Sigmoid colon (tissue), 7 donors: Measurements from ENCODE around the gene AMY1A. TPM values are rescaled to one million over a fixed set of nuclear protein-coding genes. Genes with fewer than 3 reads are reported as not detected.
"Not testable (repeated sequence)": the region's sequence is repeated elsewhere in the genome, so short reads cannot be mapped to it uniquely, and the experiment has no call there.

Experiments used
- DNase-seq: peaks from one replicate; pipeline ENCODE4 v3.0.0-alpha.2; 2019
- H3K27ac ChIP-seq, 4 donors: fragments of 200-600 bp; sonication (generic); one replicate each; pipeline ENCODE4 v1.5.1; 2016 to 2019; ENCODE audit warnings: mild to moderate bottlenecking in 1 of 4
- H3K27me3 ChIP-seq, 3 donors: fragments of 200-600 bp; sonication (generic); one replicate each; pipeline ENCODE4 v1.5.1; 2019; ENCODE audit warnings: mild to moderate bottlenecking in 1 of 3
- H3K36me3 ChIP-seq, 4 donors: fragments of 200-600 bp; sonication (generic); one replicate each; pipeline ENCODE4 v1.5.1; 2016 to 2019
- H3K4me1 ChIP-seq, 4 donors: fragments of 200-600 bp; sonication (generic); one replicate each; pipeline ENCODE4 v1.5.1; 2017 to 2019
- H3K4me3 ChIP-seq, 4 donors: fragments of 200-600 bp; sonication (generic); one replicate each; pipeline ENCODE4 v1.5.1; 2017 to 2019; ENCODE audit warnings: mild to moderate bottlenecking in 2 of 4, moderate library complexity in 1 of 4
- H3K9me3 ChIP-seq, 4 donors: fragments of 200-600 bp in 3 of 4; sonication (generic) in 3 of 4; one replicate each; pipeline versions ENCODE4 v1.5.1 to v1.6.1; 2013 to 2019
- WGBS, 2 donors: extraction: QIAGEN DNeasy Blood & Tissue Kit; methylation state at CpG; one replicate each; pipeline ENCODE4 v1.1.7; 2013; 5-methylcytosine and 5-hydroxymethylcytosine counted together
- intact Hi-C: fragments of 100-400 bp; cut with DNase I; formaldehyde crosslinking; loops from one replicate; pipeline ENCODE4 v1.15.1; 2023
- polyA plus RNA-seq, 3 donors: library from polyadenylated mRNA; stranded (reverse); fragments of 200-250 nt; gene quantifications; one replicate each; pipeline ENCODE4 v1.2.3, GENCODE V29; 2013
- small RNA-seq, 3 donors: library from RNA; depleted of rRNA; stranded (forward); fragments of <200 nt; gene quantifications; one replicate each; pipeline ENCODE3, GENCODE V24; 2016
- total RNA-seq, 4 donors: library from RNA; depleted of rRNA; stranded (reverse); fragments of >200 nt; gene quantifications; one replicate each; pipeline ENCODE4 v1.1.0, GENCODE V29; 2016
- donor health status: healthy with polysubstance abuse.
- donor health status: Bipolar disorder and iron deficiency.
- donor health status: healthy.

AMY1A gene
- total and polyA plus RNA-seq, 7 donors: not detected

- H3K9me3 ChIP-seq, H3K4me1 ChIP-seq, H3K27me3 ChIP-seq, H3K27ac ChIP-seq, H3K4me3 ChIP-seq, intact Hi-C loops, H3K36me3 ChIP-seq, DNase-seq: not testable (repeated sequence)
- WGBS, 2 donors: no CpG with 5 or more reads among the region's 4 CpGs
Measured at GRCh38 chr1:103700669-103701068, 45.1 kb downstream of the AMY1A start.

GRCh38 chr1:103701256-103701655, 45.7 kb downstream of the AMY1A start:
- intact Hi-C loops, H3K36me3 ChIP-seq, H3K4me3 ChIP-seq, H3K27me3 ChIP-seq, H3K4me1 ChIP-seq, H3K27ac ChIP-seq, H3K9me3 ChIP-seq, DNase-seq: not testable (repeated sequence)
- no CpG with 5 or more reads among the region's 4 CpGs for WGBS, 2 donors

GRCh38 chr1:103707670-103708069, 52.1 kb downstream of the AMY1A start:
- H3K36me3 ChIP-seq, H3K4me1 ChIP-seq, intact Hi-C loops, H3K27me3 ChIP-seq, H3K27ac ChIP-seq, DNase-seq, H3K4me3 ChIP-seq, H3K9me3 ChIP-seq: not testable (repeated sequence)
- no CpG with 5 or more reads among the region's 3 CpGs for WGBS, 2 donors

GRCh38 chr1:103710381-103710780, 54.8 kb downstream of the AMY1A start:
- H3K9me3 ChIP-seq, DNase-seq, H3K36me3 ChIP-seq, H3K27me3 ChIP-seq, H3K4me1 ChIP-seq, H3K4me3 ChIP-seq, intact Hi-C loops, H3K27ac ChIP-seq: not testable (repeated sequence)
- no CpG with 5 or more reads among the region's 3 CpGs for WGBS, 2 donors

Small RNA genes within 50 kb of the gene (small RNA-seq; reads per million reads assigned to genes)
- gene AC105272.1: 0 reads per million in 3 donors

Other genes with a start within 250 kb of the AMY1A start
- 10 to 100 TPM; 28.1 to 42.4 (median 34.9) TPM for gene RNPC3, start 130.1 kb upstream of the AMY1A start, total RNA-seq
- gene RNPC3, start 130.1 kb upstream of the AMY1A start, polyA plus RNA-seq: 10 to 100 TPM in 1 of 3 donors, 1 to 10 TPM in 2; 6.2 to 13.8 (median 7.2) TPM
- gene AMY2B, start 84.2 kb upstream of the AMY1A start, total RNA-seq: 10 to 100 TPM; 50.1 to 56.4 (median 52.5) TPM
- gene AMY2B, start 84.2 kb upstream of the AMY1A start, polyA plus RNA-seq: 1 to 10 TPM in 2 of 3 donors, under 1 TPM in 1; under 0.01 to 9.8 (median 1.6) TPM
- gene AMY2A, start 38.3 kb upstream of the AMY1A start, total RNA-seq: 1 to 10 TPM in 1 of 4 donors, not detected in 3; 8.4 TPM
- gene AMY2A, start 38.3 kb upstream of the AMY1A start, polyA plus RNA-seq: 1 to 10 TPM in 1 of 3 donors, not detected in 2; 1.8 TPM
- gene AMY1B, start 40.5 kb downstream of the AMY1A start, total RNA-seq: not detected
- not detected for gene AMY1B, start 40.5 kb downstream of the AMY1A start, polyA plus RNA-seq
- gene AMY1C, start 94.1 kb downstream of the AMY1A start, total RNA-seq: not detected
- not detected for gene AMY1C, start 94.1 kb downstream of the AMY1A start, polyA plus RNA-seq